Lung (tissue), 12 donors: Measurements from ENCODE around the gene ABLIM2. TPM values are rescaled to one million over a fixed set of nuclear protein-coding genes. Genes with fewer than 3 reads are reported as not detected.

ENCODE experiments used
- ATAC-seq: fragments of 200-7000 bp; cut with Tn5 transposase; one replicate; pipeline ENCODE4 v1.9.1; 2020; ENCODE audit warnings: moderate number of reproducible peaks; ENCODE audit not compliant: insufficient read depth, low FRiP score
- DNase-seq, 3 donors: peaks; one replicate each; pipeline ENCODE4 v3.0.0-alpha.2; 2013 to 2017
- H3K27ac ChIP-seq, 2 donors: one replicate each; pipeline ENCODE4 v1.5.1; 2013; ENCODE audit warnings: mild to moderate bottlenecking in 2 of 2, moderate library complexity in 2 of 2, control low read depth in 1 of 2, inconsistent platforms in 1 of 2, low read depth in 1 of 2, low read length in 1 of 2
- H3K27me3 ChIP-seq, 3 donors: one replicate each; pipeline ENCODE4 v1.5.1; 2013; ENCODE audit warnings: low read length in 2 of 3; ENCODE audit not compliant: control insufficient read depth in 3 of 3, insufficient read depth in 3 of 3
- H3K36me3 ChIP-seq, 4 donors: one replicate each; pipeline ENCODE4 v1.5.1; 2013; ENCODE audit warnings: low read length in 4 of 4, mild to moderate bottlenecking in 1 of 4, moderate library complexity in 1 of 4; ENCODE audit not compliant: control insufficient read depth in 4 of 4, insufficient read depth in 4 of 4
- H3K4me1 ChIP-seq, 5 donors: one replicate each; pipeline ENCODE4 v1.5.1; 2013; ENCODE audit warnings: low read length in 5 of 5, mild to moderate bottlenecking in 2 of 5, moderate library complexity in 1 of 5; ENCODE audit not compliant: control insufficient read depth in 5 of 5, insufficient read depth in 5 of 5
- H3K4me3 ChIP-seq: one replicate; pipeline ENCODE4 v1.5.1; 2013; ENCODE audit warnings: mild to moderate bottlenecking, control low read depth, moderate library complexity
- H3K9ac ChIP-seq, 2 donors: one replicate each; pipeline ENCODE4 v1.5.1; 2013; ENCODE audit warnings: low read length in 2 of 2, control low read depth in 1 of 2; ENCODE audit not compliant: insufficient read depth in 1 of 2
- H3K9me3 ChIP-seq, 4 donors: one replicate each; pipeline ENCODE4 v1.5.1; 2013; ENCODE audit warnings: low read length in 3 of 4, mild to moderate bottlenecking in 1 of 4, moderate library complexity in 1 of 4; ENCODE audit not compliant: control insufficient read depth in 4 of 4, insufficient read depth in 3 of 4
- WGBS, 2 donors: extraction: QIAGEN DNeasy Blood & Tissue Kit; methylation state at CpG; one replicate each; pipeline ENCODE4 v1.1.7; 2013; 5-methylcytosine and 5-hydroxymethylcytosine counted together
- polyA plus RNA-seq, 2 donors: library from polyadenylated mRNA; stranded (reverse); fragments of 200-250 nt; gene quantifications; one replicate each; pipeline ENCODE4 v1.2.1, GENCODE V29; 2013
- total RNA-seq, 2 donors: library from RNA; depleted of rRNA in 1 of 2; stranded (reverse); fragments of >200 nt in 1 of 2; gene quantifications; one replicate each; pipeline ENCODE4 v1.2.1, GENCODE V29; 2014 to 2021
- TF ChIP-seq, protein P1 (sequence below): IDR thresholded peaks from 2 replicates; pipeline ENCODE4 v1.5.1; 2012; ENCODE audit warnings: mild to moderate bottlenecking; ENCODE audit errors: control extremely low read depth, extremely low read depth
- donor health status: control.
- donor health status: control.
- donor health status: Bipolar disorder and iron deficiency.
- donor health status: healthy.
- donor health status: DM: yes; HTN: yes; CAD: no.

ABLIM2 gene
- total and polyA plus RNA-seq, 4 donors = 1.7 to 10.9 (median 5.2) TPM

DNA sequence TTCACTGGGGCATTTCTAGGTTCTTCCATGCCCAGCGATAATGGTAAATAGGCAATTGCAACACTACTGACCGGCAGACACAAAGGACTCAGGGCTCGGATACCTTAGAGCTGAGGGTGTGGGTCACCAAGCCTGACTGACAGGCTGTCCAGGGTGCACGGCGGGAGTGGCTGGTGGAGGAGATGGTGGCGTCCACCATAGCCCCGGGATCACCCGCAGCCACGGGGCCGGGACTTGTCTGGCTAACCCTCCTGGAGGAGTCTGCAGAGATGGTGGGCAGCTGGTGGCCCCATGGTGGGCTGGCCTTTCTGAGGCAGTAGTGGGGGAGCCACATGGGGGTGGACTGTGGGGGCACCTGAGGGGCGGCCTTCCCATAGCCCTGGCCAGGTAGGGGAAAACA, 11.7 kb upstream of the ABLIM2 start:
- no peak for DNase-seq
- H3K27me3 ChIP-seq = no peaks in the 10 kb centered on the region
- 93 to 96% methylated on average over 10 to 11 of the region's 11 CpGs for WGBS, 2 donors
- TF ChIP-seq, protein P1, sequence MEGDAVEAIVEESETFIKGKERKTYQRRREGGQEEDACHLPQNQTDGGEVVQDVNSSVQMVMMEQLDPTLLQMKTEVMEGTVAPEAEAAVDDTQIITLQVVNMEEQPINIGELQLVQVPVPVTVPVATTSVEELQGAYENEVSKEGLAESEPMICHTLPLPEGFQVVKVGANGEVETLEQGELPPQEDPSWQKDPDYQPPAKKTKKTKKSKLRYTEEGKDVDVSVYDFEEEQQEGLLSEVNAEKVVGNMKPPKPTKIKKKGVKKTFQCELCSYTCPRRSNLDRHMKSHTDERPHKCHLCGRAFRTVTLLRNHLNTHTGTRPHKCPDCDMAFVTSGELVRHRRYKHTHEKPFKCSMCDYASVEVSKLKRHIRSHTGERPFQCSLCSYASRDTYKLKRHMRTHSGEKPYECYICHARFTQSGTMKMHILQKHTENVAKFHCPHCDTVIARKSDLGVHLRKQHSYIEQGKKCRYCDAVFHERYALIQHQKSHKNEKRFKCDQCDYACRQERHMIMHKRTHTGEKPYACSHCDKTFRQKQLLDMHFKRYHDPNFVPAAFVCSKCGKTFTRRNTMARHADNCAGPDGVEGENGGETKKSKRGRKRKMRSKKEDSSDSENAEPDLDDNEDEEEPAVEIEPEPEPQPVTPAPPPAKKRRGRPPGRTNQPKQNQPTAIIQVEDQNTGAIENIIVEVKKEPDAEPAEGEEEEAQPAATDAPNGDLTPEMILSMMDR = no peak
- H3K9ac ChIP-seq = no peak overlapping the region
- peaks cover 0 to 7% (median 1%) of the 10 kb centered on the region in 4 donors for H3K9me3 ChIP-seq
- H3K36me3 ChIP-seq = no peaks in the 10 kb centered on the region
- ATAC-seq = no peak
- no peak overlapping the region for H3K27ac ChIP-seq
- no peak overlapping the region for H3K4me3 ChIP-seq
- H3K4me1 ChIP-seq = peaks cover 0 to 1% (median 0%) of the 10 kb centered on the region in 5 donors

DNA sequence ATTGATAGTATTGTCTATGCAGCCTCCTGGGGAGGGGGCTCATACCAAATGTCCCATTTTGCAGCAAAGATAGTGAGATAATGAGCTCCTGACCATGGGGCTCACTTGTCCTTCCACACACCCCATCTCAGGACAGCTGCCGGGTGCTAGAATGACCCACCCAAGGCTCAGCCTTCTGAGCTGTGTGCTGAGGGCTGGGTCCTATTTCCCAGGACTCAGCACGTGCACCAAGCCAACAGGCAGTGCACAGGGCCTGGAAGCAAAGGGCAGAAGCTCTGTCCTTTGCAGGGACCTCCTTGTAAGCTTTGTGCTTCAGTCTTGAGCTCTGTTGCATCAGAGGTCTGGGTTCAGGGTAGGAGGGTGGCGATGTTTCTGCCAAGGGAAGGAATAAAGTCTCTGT, 11.2 kb upstream of the ABLIM2 start:
- Histone ChIP-seq H3K4me3 (no peak overlapping the region), H3K9ac (no peak overlapping the region), H3K27me3 (no peaks in the 10 kb centered on the region), H3K36me3 (no peaks in the 10 kb centered on the region), H3K4me1 (peaks cover 0 to 1% (median 0%) of the 10 kb centered on the region in 5 donors), H3K27ac (no peak overlapping the region), H3K9me3 (peaks cover 0 to 7% (median 1%) of the 10 kb centered on the region in 4 donors)
- TF ChIP-seq, protein P1 = no peak
- DNase-seq (no peak), ATAC-seq (no peak)
- 88 to 92% methylated on average over 3 of the region's 3 CpGs for WGBS, 2 donors

DNA sequence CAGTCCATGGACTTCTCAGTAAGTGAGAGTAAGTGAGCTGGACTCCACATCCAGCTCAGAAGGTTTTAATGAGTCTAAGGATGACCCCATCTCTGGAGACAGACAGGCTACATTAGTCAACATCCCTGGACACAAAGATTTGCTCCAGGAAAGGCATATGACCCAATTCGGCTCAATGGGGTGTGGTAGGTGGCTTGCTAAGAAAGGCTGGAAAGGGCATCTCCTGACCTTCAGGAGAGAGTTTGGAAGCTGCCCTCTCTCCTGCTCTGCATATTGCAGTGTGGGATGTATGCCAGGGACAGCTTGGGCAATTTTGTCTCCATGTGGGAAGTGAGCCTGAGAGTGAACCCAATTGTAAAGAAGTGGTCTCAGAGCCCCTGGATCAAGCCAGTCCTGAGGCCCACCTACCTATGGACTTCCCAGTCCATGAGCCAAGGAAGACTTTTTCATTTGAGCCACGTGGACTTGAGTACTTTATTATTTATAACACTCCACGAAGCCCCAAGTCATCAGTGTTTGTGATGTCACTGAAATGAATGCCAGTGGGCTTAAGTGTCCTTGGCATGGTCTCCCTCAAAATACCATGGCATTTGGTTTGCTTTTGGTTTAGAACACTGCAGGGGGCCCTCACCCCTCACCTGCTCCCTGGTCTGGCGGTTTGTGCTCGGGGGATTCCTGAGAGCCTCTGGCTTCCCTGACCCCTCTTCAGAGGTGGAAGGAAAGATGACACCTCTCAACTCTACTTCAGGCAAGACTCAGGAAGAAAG, 10.4 kb upstream of the ABLIM2 start:
- Histone ChIP-seq H3K4me3 (no peak overlapping the region), H3K4me1 (peaks cover 0 to 1% (median 0%) of the 10 kb centered on the region in 5 donors), H3K9ac (no peak overlapping the region), H3K27me3 (peaks cover 0 to under 1% (median 0%) of the 10 kb centered on the region in 3 donors), H3K36me3 (no peaks in the 10 kb centered on the region), H3K27ac (no peak overlapping the region), H3K9me3 (peaks cover 0 to 7% (median 1%) of the 10 kb centered on the region in 4 donors)
- TF ChIP-seq, protein P1 = no peak
- no peak for ATAC-seq
- DNase-seq = no peak
- 86 to 90% methylated on average over 5 of the region's 5 CpGs for WGBS, 2 donors
